Measurements from ENCODE around the gene NPLOC4. TPM values are rescaled to one million over a fixed set of nuclear protein-coding genes. Genes with fewer than 3 reads are reported as not detected.
A peak's percentile ranks its signal among the peaks of the same experiment; 100 is the strongest.

Gene NPLOC4
- total RNA-seq, 1 donor from 2014 or later: 44.1 TPM

GRCh38 chr17:81672954-81673353, 36.0 kb upstream of the NPLOC4 start:
- peaks cover 14% of the 10 kb centered on the region for H4K20me1 ChIP-seq (ENCODE audit: low read depth)
- H3K27ac ChIP-seq: no peak overlapping the region
- no peak for DNase-seq (ENCODE audit: low spot score)
- Mint-ChIP-seq H3K4me1 (peaks cover 6% of the 10 kb centered on the region), H3K9me3 (no peaks in the 10 kb centered on the region), H3K27ac (no peak overlapping the region), H3K27me3 (ENCODE audit: insufficient read depth, low read depth) (no peaks in the 10 kb centered on the region), H3K4me3 (peak overlapping the region; percentile 46), H3K36me3 (peaks cover 12% of the 10 kb centered on the region)
- H3K36me3 ChIP-seq: peaks cover 6% of the 10 kb centered on the region
- peaks cover 26% of the 10 kb centered on the region for H3F3A ChIP-seq (ENCODE audit: low read depth)
- no peaks in the 10 kb centered on the region for H3K27me3 ChIP-seq
- H3K4me2 ChIP-seq: no peak overlapping the region
- peaks cover 4% of the 10 kb centered on the region for H3K4me1 ChIP-seq
- peaks cover 23% of the 10 kb centered on the region for H3K79me2 ChIP-seq (ENCODE audit: low read depth)
- no peak overlapping the region for H3K4me3 ChIP-seq
- no peak overlapping the region for H3K9ac ChIP-seq
- no peaks in the 10 kb centered on the region for H3K9me3 ChIP-seq (ENCODE audit: low read depth)
- no peak overlapping the region for H2AFZ ChIP-seq (replicated peaks)
- TF ChIP-seq EZH2 (IDR thresholded peaks at IDR 0.05): no peak
- no peak for TF ChIP-seq EZH2phosphoT487 (IDR thresholded peaks at IDR 0.05)
- TF ChIP-seq, protein P1, sequence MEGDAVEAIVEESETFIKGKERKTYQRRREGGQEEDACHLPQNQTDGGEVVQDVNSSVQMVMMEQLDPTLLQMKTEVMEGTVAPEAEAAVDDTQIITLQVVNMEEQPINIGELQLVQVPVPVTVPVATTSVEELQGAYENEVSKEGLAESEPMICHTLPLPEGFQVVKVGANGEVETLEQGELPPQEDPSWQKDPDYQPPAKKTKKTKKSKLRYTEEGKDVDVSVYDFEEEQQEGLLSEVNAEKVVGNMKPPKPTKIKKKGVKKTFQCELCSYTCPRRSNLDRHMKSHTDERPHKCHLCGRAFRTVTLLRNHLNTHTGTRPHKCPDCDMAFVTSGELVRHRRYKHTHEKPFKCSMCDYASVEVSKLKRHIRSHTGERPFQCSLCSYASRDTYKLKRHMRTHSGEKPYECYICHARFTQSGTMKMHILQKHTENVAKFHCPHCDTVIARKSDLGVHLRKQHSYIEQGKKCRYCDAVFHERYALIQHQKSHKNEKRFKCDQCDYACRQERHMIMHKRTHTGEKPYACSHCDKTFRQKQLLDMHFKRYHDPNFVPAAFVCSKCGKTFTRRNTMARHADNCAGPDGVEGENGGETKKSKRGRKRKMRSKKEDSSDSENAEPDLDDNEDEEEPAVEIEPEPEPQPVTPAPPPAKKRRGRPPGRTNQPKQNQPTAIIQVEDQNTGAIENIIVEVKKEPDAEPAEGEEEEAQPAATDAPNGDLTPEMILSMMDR (IDR thresholded peaks at IDR 0.05): no peak

DNA sequence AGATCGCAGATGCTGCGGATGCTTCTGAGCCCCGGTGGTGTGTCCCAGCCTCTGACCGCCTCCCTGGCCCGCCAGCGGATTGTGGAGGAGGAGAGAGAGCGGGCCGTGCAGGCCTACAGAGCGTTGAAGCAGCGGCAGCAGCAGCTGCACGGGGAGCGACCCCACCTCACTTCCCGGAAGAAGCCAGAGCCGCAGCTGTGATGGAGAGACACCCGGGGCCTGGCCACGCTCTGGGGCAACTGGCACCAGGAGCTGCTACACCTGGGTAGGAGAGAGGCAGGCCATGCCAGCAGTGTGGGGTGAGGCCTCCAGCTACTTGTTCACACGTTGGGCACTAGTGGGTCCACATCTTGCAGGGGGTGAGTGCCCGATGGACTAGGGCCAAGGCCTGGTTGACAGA, 35.6 kb upstream of the NPLOC4 start:
- no peaks in the 10 kb centered on the region for H3K9me3 Mint-ChIP-seq
- H3K4me2 ChIP-seq: no peak overlapping the region
- no peak overlapping the region for H2AFZ ChIP-seq (replicated peaks)
- no peak for TF ChIP-seq EZH2phosphoT487 (IDR thresholded peaks at IDR 0.05)
- TF ChIP-seq EZH2 (IDR thresholded peaks at IDR 0.05): no peak
- TF ChIP-seq, protein P1 (IDR thresholded peaks at IDR 0.05): no peak
- H3K36me3 ChIP-seq: peaks cover 6% of the 10 kb centered on the region
- H3K9ac ChIP-seq: no peak overlapping the region
- DNase-seq (ENCODE audit: low spot score): no peak
- no peak overlapping the region for H3K27ac Mint-ChIP-seq
- no peak overlapping the region for H3K4me3 ChIP-seq
- H3K27me3 Mint-ChIP-seq (ENCODE audit: insufficient read depth, low read depth): peaks cover 3% of the 10 kb centered on the region
- H3K9me3 ChIP-seq (ENCODE audit: low read depth): no peaks in the 10 kb centered on the region
- H3K27ac ChIP-seq: no peak overlapping the region
- H3K79me2 ChIP-seq (ENCODE audit: low read depth): peaks cover 28% of the 10 kb centered on the region
- peaks cover 14% of the 10 kb centered on the region for H4K20me1 ChIP-seq (ENCODE audit: low read depth)
- peaks cover 10% of the 10 kb centered on the region for H3K4me1 Mint-ChIP-seq
- H3F3A ChIP-seq (ENCODE audit: low read depth): peaks cover 29% of the 10 kb centered on the region
- H3K36me3 Mint-ChIP-seq: peaks cover 16% of the 10 kb centered on the region
- no peaks in the 10 kb centered on the region for H3K27me3 ChIP-seq
- H3K4me1 ChIP-seq: peaks cover 8% of the 10 kb centered on the region
- no peak overlapping the region for H3K4me3 Mint-ChIP-seq

DNA sequence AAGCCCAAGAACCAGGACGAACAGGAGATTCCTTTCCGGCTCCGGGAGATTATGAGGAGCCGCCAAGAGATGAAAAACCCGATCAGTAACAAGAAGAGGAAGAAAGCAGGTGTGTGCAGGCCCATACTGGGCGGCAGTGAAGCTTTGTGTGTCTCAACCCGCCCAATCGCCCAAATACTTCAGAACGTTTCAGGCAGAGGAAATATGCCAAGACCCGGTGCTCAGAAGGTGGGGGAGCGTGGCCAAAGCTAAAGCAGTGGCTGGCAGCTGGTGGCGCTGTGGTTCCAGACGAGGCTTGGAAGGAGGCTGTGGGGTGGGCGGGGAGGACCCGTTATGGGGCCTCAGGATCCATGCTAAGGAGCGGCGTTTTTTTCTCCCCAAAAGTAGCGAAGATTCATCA, 30.8 kb upstream of the NPLOC4 start:
- Histone ChIP-seq H3K4me3 (peak overlapping the region; percentile 99), H3K4me2 (peak overlapping the region; percentile 97), H3K4me1 (peaks cover 13% of the 10 kb centered on the region), H3K27ac (no peak overlapping the region), H3K9me3 (ENCODE audit: low read depth) (no peaks in the 10 kb centered on the region), H4K20me1 (ENCODE audit: low read depth) (peaks cover 3% of the 10 kb centered on the region), H3K36me3 (peaks cover 6% of the 10 kb centered on the region), H3K9ac (no peak overlapping the region), H3F3A (ENCODE audit: low read depth) (peaks cover 19% of the 10 kb centered on the region), H3K79me2 (ENCODE audit: low read depth) (peaks cover 49% of the 10 kb centered on the region), H3K27me3 (no peaks in the 10 kb centered on the region), H2AFZ (replicated peaks) (no peak overlapping the region)
- peak overlapping the region; percentile 96 for H3K4me3 Mint-ChIP-seq
- H3K9me3 Mint-ChIP-seq: no peaks in the 10 kb centered on the region
- no peak overlapping the region for H3K27ac Mint-ChIP-seq
- DNase-seq (ENCODE audit: low spot score): peak; percentile 48
- peaks cover 3% of the 10 kb centered on the region for H3K27me3 Mint-ChIP-seq (ENCODE audit: insufficient read depth, low read depth)
- TF ChIP-seq EZH2phosphoT487 (IDR thresholded peaks at IDR 0.05) (no peak), EZH2 (IDR thresholded peaks at IDR 0.05) (no peak)
- TF ChIP-seq, protein P1 (IDR thresholded peaks at IDR 0.05): no peak
- peaks cover 9% of the 10 kb centered on the region for H3K36me3 Mint-ChIP-seq
- H3K4me1 Mint-ChIP-seq: peaks cover 21% of the 10 kb centered on the region

Measured in neural progenitor cell (in vitro differentiated cells).